Sigmoid colon (tissue), 7 donors: ENCODE results near the gene SPHK2. TPM values are rescaled to one million over a fixed set of nuclear protein-coding genes. Genes with fewer than 3 reads are reported as not detected.

ENCODE experiments used
- DNase-seq: peaks from one replicate; pipeline ENCODE4 v3.0.0-alpha.2; 2019
- H3K27ac ChIP-seq, 4 donors: fragments of 200-600 bp; sonication (generic); one replicate each; pipeline ENCODE4 v1.5.1; 2016 to 2019; ENCODE audit warnings: mild to moderate bottlenecking in 1 of 4
- H3K27me3 ChIP-seq, 3 donors: fragments of 200-600 bp; sonication (generic); one replicate each; pipeline ENCODE4 v1.5.1; 2019; ENCODE audit warnings: mild to moderate bottlenecking in 1 of 3
- H3K36me3 ChIP-seq, 4 donors: fragments of 200-600 bp; sonication (generic); one replicate each; pipeline ENCODE4 v1.5.1; 2016 to 2019
- H3K4me1 ChIP-seq, 4 donors: fragments of 200-600 bp; sonication (generic); one replicate each; pipeline ENCODE4 v1.5.1; 2017 to 2019
- H3K4me3 ChIP-seq, 4 donors: fragments of 200-600 bp; sonication (generic); one replicate each; pipeline ENCODE4 v1.5.1; 2017 to 2019; ENCODE audit warnings: mild to moderate bottlenecking in 2 of 4, moderate library complexity in 1 of 4
- H3K9me3 ChIP-seq, 4 donors: fragments of 200-600 bp in 3 of 4; sonication (generic) in 3 of 4; one replicate each; pipeline versions ENCODE4 v1.5.1 to v1.6.1; 2013 to 2019
- CTCF ChIP-seq, 4 experiments: fragments of 450-650 bp in 3 of 4; fragments of 200-600 bp in 1 of 4; IDR thresholded peaks; one replicate each; pipeline ENCODE4 v1.5.1; 2016 to 2019; ENCODE audit warnings: antibody characterized with exemption in 4 of 4, mild to moderate bottlenecking in 3 of 4, moderate library complexity in 2 of 4
- EP300 ChIP-seq, 4 donors: sonication (generic); formaldehyde crosslinking; IDR thresholded peaks; one replicate each; pipeline ENCODE4 v1.6.1; 2017; ENCODE audit warnings: antibody characterized with exemption in 4 of 4
- POLR2A ChIP-seq, 2 donors: fragments of 450-650 bp; IDR thresholded peaks; one replicate each; pipeline ENCODE4 v1.6.1; 2016; ENCODE audit warnings: antibody characterized with exemption in 2 of 2, mild to moderate bottlenecking in 2 of 2, moderate library complexity in 2 of 2
- POLR2AphosphoS5 ChIP-seq, 4 donors: sonication (generic); formaldehyde crosslinking; IDR thresholded peaks; one replicate each; pipeline ENCODE4 v1.6.1; 2017; ENCODE audit warnings: antibody characterized with exemption in 4 of 4
- WGBS, 2 donors: extraction: QIAGEN DNeasy Blood & Tissue Kit; methylation state at CpG; one replicate each; pipeline ENCODE4 v1.1.7; 2013; 5-methylcytosine and 5-hydroxymethylcytosine counted together
- intact Hi-C: fragments of 100-400 bp; cut with DNase I; formaldehyde crosslinking; loops from one replicate; pipeline ENCODE4 v1.15.1; 2023
- polyA plus RNA-seq, 3 donors: library from polyadenylated mRNA; stranded (reverse); fragments of 200-250 nt; gene quantifications; one replicate each; pipeline ENCODE4 v1.2.3, GENCODE V29; 2013
- total RNA-seq, 4 donors: library from RNA; depleted of rRNA; stranded (reverse); fragments of >200 nt; gene quantifications; one replicate each; pipeline ENCODE4 v1.1.0, GENCODE V29; 2016
- donor health status: healthy with polysubstance abuse.
- donor health status: Bipolar disorder and iron deficiency.
- donor health status: healthy.

SPHK2 gene
- total and polyA plus RNA-seq, 7 donors, result 10.0 to 45.6 (median 16.9) TPM

DNA sequence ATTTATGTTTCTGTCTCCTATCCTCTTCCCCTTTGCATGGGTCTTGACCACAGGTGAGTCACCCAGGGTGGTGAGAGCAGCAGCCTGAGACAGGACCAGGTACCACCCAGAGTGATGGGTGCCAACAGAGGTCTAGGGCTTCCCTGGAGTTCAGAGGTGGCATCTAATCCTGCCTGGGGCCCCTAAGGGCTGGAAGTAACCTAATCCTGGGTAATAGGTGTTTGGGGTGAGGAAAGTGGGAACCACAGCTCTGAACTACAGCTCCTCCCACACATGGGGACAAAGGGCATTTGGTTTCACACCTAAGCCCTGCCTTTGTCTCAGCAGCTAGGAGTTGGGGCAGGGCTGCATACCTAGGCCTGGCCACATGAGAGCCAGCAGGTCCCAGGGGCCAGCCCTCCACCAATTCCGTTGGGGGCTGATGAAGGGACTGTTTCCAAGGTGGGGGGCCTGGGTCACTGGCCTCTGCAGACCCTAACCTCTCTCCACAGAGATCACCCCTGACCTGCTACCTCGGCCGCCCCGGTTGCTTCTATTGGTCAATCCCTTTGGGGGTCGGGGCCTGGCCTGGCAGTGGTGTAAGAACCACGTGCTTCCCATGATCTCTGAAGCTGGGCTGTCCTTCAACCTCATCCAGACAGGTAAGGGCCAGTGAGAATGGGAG, 8.0 kb downstream of the SPHK2 start:
- intact Hi-C loops, result loop anchor here (10.0 kb wide), 1 partner anchor 1353 kb away; the partner anchor contains the start of gene INAFM1
- H3K36me3 ChIP-seq, result peaks cover 0 to 31% (median 0%) of the 10 kb centered on the region in 4 donors
- H3K4me1 ChIP-seq, result peaks cover 0 to 63% (median 51%) of the 10 kb centered on the region in 4 donors
- H3K9me3 ChIP-seq, result no peaks in the 10 kb centered on the region
- no peak overlapping the region for H3K4me3 ChIP-seq
- H3K27me3 ChIP-seq, result no peaks in the 10 kb centered on the region
- DNase-seq, result peak; percentile 68
- no peak for TF ChIP-seq CTCF (IDR thresholded peaks at IDR 0.05)
- TF ChIP-seq EP300 (IDR thresholded peaks at IDR 0.05), result no peak
- no peak for TF ChIP-seq POLR2A (IDR thresholded peaks at IDR 0.05)
- no peak for TF ChIP-seq POLR2AphosphoS5 (IDR thresholded peaks at IDR 0.05)
- 56 to 70% methylated on average over 6 of the region's 6 CpGs for WGBS, 2 donors
- H3K27ac ChIP-seq, result peak overlapping the region in 2 of 4 donors; percentile 7 to 91

GRCh38 chr19:48627865-48628314, 8.6 kb downstream of the SPHK2 start:
- WGBS, 2 donors, result 75 to 88% methylated on average over 17 of the region's 17 CpGs
- H3K4me3 ChIP-seq, result no peak overlapping the region
- DNase-seq, result peak; percentile 70
- peaks cover 0 to 64% (median 53%) of the 10 kb centered on the region in 4 donors for H3K4me1 ChIP-seq
- no peaks in the 10 kb centered on the region for H3K27me3 ChIP-seq
- intact Hi-C loops, result loop anchor here (10.0 kb wide), 1 partner anchor 1353 kb away; the partner anchor contains the start of gene INAFM1
- peak overlapping the region; percentile 3 to 91 (median 32) for H3K27ac ChIP-seq
- H3K36me3 ChIP-seq, result peaks cover 0 to 37% (median 2%) of the 10 kb centered on the region in 4 donors
- TF ChIP-seq POLR2AphosphoS5 (IDR thresholded peaks at IDR 0.05), result no peak
- TF ChIP-seq EP300 (IDR thresholded peaks at IDR 0.05), result no peak
- no peak for TF ChIP-seq POLR2A (IDR thresholded peaks at IDR 0.05)
- no peaks in the 10 kb centered on the region for H3K9me3 ChIP-seq

DNA sequence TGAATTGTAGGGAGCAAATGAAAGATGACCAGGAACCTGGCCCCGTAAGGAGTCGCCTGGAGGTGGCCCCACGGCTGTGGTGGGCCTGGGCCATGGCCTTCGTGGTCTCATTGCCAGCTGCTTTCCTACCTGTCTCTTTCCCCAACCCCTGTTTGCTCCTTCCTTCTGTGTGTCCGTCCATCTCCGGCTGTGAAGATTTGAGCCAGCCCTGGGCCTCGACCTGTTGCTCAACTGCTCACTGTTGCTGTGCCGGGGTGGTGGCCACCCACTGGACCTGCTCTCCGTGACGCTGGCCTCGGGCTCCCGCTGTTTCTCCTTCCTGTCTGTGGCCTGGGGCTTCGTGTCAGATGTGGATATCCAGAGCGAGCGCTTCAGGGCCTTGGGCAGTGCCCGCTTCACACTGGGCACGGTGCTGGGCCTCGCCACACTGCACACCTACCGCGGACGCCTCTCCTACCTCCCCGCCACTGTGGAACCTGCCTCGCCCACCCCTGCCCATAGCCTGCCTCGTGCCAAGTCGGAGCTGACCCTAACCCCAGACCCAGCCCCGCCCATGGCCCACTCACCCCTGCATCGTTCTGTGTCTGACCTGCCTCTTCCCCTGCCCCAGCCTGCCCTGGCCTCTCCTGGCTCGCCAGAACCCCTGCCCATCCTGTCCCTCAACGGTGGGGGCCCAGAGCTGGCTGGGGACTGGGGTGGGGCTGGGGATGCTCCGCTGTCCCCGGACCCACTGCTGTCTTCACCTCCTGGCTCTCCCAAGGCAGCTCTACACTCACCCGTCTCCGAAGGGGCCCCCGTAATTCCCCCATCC, 9.4 kb downstream of the SPHK2 start:
- peak; percentile 77 for DNase-seq
- Histone ChIP-seq H3K36me3 (peaks cover 0 to 39% (median 4%) of the 10 kb centered on the region in 4 donors), H3K4me1 (peaks cover 0 to 64% (median 53%) of the 10 kb centered on the region in 4 donors), H3K4me3 (no peak overlapping the region), H3K9me3 (no peaks in the 10 kb centered on the region), H3K27me3 (no peaks in the 10 kb centered on the region), H3K27ac (peak overlapping the region; percentile 56 to 99 (median 92))
- intact Hi-C loops, result loop anchor here (10.0 kb wide), 1 partner anchor 1354 kb away; the partner anchor contains the start of gene INAFM1
- TF ChIP-seq CTCF (IDR thresholded peaks at IDR 0.05), result no peak
- TF ChIP-seq POLR2AphosphoS5 (IDR thresholded peaks at IDR 0.05), result no peak
- TF ChIP-seq EP300 (IDR thresholded peaks at IDR 0.05), result no peak
- no peak for TF ChIP-seq POLR2A (IDR thresholded peaks at IDR 0.05)
- WGBS, 2 donors, result 79 to 88% methylated on average over 34 of the region's 34 CpGs

GRCh38 chr19:48629297-48629598, 9.9 kb downstream of the SPHK2 start:
- Histone ChIP-seq H3K4me1 (peaks cover 0 to 68% (median 56%) of the 10 kb centered on the region in 4 donors), H3K36me3 (peaks cover 0 to 39% (median 4%) of the 10 kb centered on the region in 4 donors), H3K27ac (peak overlapping the region; percentile 84 to 99 (median 92)), H3K9me3 (no peaks in the 10 kb centered on the region), H3K27me3 (no peaks in the 10 kb centered on the region), H3K4me3 (no peak overlapping the region)
- intact Hi-C loops, result loop anchor here (10.0 kb wide), 1 partner anchor 1354 kb away; the partner anchor contains the start of gene INAFM1
- TF ChIP-seq EP300 (IDR thresholded peaks at IDR 0.05), result no peak
- no peak for TF ChIP-seq POLR2AphosphoS5 (IDR thresholded peaks at IDR 0.05)
- no peak for TF ChIP-seq CTCF (IDR thresholded peaks at IDR 0.05)
- TF ChIP-seq POLR2A (IDR thresholded peaks at IDR 0.05), result no peak
- WGBS, 2 donors, result 94 to 95% methylated on average over 22 of the region's 22 CpGs
- DNase-seq, result peak; percentile 72
